HG02884 (cell line): ENCODE measurements around the gene EMILIN1.

Experiments used
- ATAC-seq: cut with Tn5 transposase; IDR thresholded peaks from one replicate; pipeline ENCODE4 v1.9.1; 2021; ENCODE audit warnings: mild to moderate bottlenecking, moderate library complexity; ENCODE audit not compliant: unreplicated experiment

EMILIN1 gene

GRCh38 chr2:27079233-27080139 is 1.1 kb downstream of the EMILIN1 start:
- ATAC-seq = no peak

- ATAC-seq = no peak
Measured at GRCh38 chr2:27080140-27080469, 1.7 kb downstream of the EMILIN1 start.

DNA sequence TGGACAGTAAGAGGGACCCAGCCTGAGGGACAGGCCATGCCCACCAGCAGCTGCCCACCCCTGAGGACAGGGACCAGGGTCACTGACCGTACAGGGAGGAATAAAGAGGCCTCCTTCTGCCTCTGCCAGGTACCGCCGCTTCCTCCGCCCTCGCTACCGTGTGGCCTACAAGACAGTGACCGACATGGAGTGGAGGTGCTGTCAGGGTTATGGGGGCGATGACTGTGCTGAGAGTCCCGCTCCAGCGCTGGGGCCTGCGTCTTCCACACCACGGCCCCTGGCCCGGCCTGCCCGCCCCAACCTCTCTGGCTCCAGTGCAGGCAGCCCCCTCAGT is 2.2 kb downstream of the EMILIN1 start:
- ATAC-seq = no peak

DNA sequence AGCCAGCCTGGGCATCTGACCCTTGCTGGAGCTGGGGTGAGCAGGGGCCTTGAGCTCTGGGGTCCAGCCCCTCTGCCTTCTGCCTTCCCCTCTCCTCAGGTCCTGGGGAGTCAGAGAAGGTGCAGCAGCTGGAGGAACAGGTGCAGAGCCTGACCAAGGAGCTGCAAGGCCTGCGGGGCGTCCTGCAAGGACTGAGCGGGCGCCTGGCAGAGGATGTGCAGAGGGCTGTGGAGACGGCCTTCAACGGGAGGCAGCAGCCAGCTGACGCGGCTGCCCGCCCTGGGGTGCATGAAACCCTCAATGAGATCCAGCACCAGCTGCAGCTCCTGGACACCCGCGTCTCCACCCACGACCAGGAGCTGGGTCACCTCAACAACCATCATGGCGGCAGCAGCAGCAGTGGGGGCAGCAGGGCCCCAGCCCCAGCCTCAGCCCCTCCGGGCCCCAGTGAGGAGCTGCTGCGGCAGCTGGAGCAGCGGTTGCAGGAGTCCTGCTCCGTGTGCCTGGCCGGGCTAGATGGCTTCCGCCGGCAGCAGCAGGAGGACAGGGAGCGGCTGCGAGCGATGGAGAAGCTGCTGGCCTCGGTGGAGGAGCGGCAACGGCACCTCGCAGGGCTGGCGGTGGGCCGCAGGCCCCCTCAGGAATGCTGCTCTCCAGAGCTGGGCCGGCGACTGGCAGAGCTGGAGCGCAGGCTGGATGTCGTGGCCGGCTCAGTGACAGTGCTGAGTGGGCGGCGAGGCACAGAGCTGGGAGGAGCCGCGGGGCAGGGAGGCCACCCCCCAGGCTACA is 3.8 kb downstream of the EMILIN1 start:
- no peak for ATAC-seq

GRCh38 chr2:27082773-27083409 is 4.5 kb downstream of the EMILIN1 start:
- no peak for ATAC-seq

DNA sequence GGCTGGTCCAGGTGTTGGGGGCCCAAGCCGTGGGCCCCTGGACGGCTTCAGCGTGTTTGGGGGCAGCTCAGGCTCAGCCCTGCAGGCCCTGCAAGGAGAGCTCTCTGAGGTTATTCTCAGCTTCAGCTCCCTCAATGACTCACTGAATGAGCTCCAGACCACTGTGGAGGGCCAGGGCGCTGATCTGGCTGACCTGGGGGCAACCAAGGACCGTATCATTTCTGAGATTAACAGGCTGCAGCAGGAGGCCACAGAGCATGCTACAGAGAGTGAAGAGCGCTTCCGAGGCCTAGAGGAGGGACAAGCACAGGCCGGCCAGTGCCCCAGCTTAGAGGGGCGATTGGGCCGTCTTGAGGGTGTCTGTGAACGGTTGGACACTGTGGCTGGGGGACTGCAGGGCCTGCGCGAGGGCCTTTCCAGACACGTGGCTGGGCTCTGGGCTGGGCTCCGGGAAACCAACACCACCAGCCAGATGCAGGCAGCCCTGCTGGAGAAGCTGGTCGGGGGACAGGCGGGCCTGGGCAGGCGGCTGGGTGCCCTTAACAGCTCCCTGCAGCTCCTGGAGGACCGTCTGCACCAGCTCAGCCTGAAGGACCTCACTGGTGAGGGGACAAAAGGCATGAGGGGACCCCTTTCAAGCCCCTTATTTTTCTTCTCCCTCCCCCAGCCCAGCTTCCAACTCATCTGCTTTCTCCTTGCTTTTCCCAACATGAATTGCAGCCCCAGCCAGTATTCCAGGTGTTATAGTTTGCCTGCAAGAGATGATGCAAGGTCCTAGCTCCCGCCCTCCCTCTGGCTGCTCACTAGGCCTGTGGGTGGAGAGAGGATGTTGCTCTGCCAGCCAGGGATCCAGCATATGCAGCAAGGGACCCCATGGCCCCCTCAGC is 5.2 kb downstream of the EMILIN1 start:
- no peak for ATAC-seq

DNA sequence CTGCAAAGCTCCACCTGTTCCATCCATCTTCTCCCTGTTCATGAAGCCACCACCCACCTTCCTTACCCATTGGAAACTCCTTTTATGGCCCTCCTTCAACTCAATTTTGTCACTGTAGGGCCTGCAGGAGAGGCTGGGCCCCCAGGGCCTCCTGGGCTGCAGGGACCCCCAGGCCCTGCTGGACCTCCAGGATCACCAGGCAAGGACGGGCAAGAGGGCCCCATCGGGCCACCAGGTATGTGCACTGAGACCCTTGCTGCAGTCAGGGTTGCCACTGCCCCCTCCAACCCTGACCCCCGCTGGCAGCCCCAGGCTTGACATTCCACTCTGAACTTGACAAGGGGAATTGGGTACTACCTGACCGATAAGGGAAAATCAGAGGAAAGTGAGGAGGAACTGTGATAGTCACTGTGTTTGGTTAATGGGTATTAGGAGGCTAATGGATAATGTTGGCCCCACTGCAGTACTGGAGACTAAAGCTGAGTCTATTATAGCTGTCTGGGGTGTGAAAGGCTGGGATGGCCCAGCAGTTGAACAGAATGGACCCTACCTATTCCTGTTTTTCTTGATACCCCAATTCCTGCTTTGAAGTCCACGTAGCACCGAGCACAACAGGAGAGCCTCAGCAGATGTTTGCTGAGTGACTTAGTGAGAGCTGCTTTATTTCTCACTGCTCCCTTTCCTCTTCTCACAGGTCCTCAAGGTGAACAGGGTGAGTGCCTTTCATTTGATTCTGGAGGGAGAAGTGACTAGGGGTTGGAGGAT is 6.1 kb downstream of the EMILIN1 start:
- no peak for ATAC-seq

DNA sequence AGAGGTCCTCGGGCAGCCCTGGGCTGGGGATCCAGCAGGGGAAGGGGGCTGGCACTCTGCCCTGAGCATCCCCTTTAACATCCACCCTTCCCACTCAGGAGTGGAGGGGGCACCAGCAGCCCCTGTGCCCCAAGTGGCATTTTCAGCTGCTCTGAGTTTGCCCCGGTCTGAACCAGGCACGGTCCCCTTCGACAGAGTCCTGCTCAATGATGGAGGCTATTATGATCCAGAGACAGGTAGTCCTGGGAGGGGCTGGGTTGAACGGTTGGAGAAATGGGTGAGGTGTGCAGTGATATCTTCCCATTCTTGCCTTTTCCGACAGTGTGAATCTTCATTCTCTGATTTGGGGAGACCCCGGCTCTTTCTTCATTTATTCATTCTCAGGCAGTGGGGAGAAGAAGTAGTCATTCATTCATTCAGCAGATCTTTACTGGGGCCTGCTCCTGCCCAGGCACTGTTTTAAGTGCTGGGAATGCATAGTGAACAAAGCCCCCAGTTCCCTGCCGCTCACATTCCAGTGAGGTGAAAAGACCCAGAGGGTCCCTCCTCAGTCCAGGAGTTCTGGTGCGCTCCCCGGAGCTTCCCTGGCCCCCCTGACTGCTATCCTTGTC is 6.8 kb downstream of the EMILIN1 start:
- ATAC-seq = no peak

DNA sequence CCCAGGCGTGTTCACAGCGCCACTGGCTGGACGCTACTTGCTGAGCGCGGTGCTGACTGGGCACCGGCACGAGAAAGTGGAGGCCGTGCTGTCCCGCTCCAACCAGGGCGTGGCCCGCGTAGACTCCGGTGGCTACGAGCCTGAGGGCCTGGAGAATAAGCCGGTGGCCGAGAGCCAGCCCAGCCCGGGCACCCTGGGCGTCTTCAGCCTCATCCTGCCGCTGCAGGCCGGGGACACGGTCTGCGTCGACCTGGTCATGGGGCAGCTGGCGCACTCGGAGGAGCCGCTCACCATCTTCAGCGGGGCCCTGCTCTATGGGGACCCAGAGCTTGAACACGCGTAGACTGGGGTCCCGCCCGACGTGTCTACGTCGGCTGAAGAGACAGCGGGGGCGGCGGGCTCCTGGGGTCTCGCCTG is 7.3 kb downstream of the EMILIN1 start:
- no peak for ATAC-seq

- ATAC-seq = peak; percentile 72
Measured at GRCh38 chr2:27086090-27086723, 7.8 kb downstream of the EMILIN1 start.

GRCh38 chr2:27086724-27087593 is 8.5 kb downstream of the EMILIN1 start, which contains the start of gene KHK:
Gene KHK (plus strand): TSS chr2:27086772. CDS start chr2:27087260, 488 bp downstream.
- ATAC-seq = peak; percentile 12

DNA sequence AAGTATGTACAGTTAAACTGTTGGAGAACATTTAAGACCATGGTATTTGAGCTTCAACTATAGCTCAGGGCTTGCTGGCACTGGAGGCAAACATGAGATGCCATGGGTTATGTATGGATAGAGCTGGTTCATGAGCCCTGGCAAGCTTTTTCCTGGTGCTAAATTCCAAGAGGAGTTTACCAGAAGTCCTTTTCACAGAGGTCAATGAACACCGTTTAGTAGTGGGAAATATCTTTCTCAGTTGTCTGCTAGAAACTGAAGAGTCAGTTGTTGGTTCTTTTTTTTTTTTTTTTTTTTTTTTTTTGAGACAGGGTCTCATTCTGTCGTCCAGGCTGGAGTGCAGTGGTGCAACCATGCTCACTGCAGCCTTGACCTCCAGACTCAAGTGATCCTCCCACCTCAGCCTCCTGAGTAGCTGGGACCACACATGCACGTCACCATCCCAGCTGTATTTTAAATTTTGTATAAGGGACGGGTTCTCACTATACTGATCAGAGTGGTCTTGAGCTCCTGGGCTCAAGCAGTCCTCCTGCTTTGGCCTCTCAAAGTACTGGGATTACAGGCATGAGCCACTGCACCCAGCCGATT is 9.5 kb downstream of the EMILIN1 start:
- ATAC-seq = no peak

- no peak for ATAC-seq
Measured at GRCh38 chr2:27088634-27089033, 10.2 kb downstream of the EMILIN1 start.

GRCh38 chr2:27089111-27089954 is 10.9 kb downstream of the EMILIN1 start:
- ATAC-seq = no peak

DNA sequence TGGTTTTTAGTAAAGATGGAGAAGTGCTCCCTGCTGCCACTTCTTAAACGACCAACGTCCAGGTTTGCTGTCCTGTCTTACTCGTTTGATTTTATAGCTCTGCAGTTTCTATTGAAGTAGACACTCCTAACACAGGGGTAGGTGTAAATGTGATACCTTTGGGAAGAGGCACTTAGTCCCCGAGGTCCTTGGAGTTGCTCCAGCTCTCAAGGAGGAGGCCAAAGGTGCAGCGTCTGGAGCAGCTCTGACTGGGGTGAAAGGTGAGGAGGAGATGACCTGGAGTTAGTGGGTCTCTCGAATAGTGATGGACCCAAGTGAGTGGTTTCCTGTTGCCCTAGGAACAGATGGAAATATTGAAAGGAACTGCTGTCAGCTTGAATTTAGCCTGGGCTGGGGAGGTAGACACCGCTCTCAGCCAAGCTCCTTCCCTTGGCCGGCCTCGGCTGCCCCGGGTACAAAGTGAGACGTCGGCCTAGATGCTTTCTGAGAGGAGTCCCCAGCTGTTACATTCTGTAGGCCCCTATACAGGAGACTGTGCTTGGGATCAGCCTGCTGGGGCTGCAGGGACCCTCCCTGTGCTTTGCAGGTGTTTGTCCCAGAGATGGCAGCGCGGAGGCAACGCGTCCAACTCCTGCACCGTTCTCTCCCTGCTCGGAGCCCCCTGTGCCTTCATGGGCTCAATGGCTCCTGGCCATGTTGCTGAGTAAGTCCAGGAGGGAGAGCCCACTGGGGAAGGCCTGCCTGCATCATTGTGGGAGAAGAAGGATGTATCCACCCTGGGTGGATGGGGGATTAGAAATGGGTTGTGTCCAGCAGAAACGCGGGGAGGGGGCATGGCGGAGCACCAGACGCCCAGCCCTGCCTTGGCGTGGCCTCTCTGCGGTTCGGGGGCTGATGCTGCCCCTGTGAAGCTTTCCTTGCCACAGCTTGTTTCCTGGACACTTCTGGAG is 13.6 kb downstream of the EMILIN1 start:
- no peak for ATAC-seq
